Activated CD4-positive, alpha-beta T cell treated with anti-CD3 and anti-CD28 coated beads, Interleukin-2, amount 50 U/mL, for 1 hour (primary cell): ENCODE results near the gene SERF2.
"Not testable (repeated sequence)": the region's sequence is repeated elsewhere in the genome, so short reads cannot be mapped to it uniquely, and the experiment has no call there.

Experiments used
- DNase-seq: peaks from one replicate; pipeline ENCODE4 v3.0.0-alpha.2; 2020

The SERF2 gene

GRCh38 chr15:43830691-43831275 is 38.7 kb downstream of the SERF2 start:
- not testable (repeated sequence) for DNase-seq

- DNase-seq: not testable (repeated sequence)
These were observed 39.5 kb downstream of the SERF2 start for GRCh38 chr15:43831519-43832052.

- DNase-seq: not testable (repeated sequence)
These were observed 40.4 kb downstream of the SERF2 start for GRCh38 chr15:43832485-43832884.

- no peak for DNase-seq
These were observed 53.3 kb downstream of the SERF2 start for GRCh38 chr15:43845421-43845820.
